ENCODE measurements around the gene ADAMTS15.
"Not testable (repeated sequence)": the region's sequence is repeated elsewhere in the genome, so short reads cannot be mapped to it uniquely, and the experiment has no call there.

The ADAMTS15 gene

GRCh38 chr11:130434521-130435223, 13.8 kb upstream of the ADAMTS15 start:
- DNase-seq (ENCODE audit: low read depth in 2 of 2), result peak; percentile 72 to 76

GRCh38 chr11:130435671-130436070, 12.8 kb upstream of the ADAMTS15 start:
- no peak for DNase-seq (ENCODE audit: low read depth in 2 of 2)

GRCh38 chr11:130436171-130436570, 12.3 kb upstream of the ADAMTS15 start:
- no peak for DNase-seq (ENCODE audit: low read depth in 2 of 2)

DNA sequence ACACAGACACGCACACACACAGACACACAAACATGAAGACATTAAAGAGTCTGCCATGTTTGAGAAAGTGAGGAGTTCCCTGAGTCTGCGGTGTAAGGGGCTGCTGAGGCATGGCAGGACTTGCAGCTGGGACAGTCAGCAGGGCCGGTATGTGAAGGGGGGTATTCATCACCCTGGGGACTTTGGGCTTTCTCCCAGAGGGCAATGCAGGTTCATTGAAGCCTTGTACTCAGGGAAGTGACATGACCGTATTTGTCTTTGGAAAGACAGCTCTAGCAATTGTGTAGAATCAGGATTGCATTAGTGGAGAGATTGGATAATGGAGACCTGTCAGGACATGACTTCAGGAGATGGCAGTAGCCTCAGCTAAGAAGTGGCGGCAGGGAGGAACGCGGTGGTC, 10.6 kb upstream of the ADAMTS15 start:
- no peak for DNase-seq (ENCODE audit: low read depth in 2 of 2)

- not testable (repeated sequence) for DNase-seq (ENCODE audit: low read depth in 2 of 2)
These were observed 9.9 kb upstream of the ADAMTS15 start for GRCh38 chr11:130438401-130439159.

GRCh38 chr11:130439160-130439519, 9.3 kb upstream of the ADAMTS15 start:
- no peak for DNase-seq (ENCODE audit: low read depth in 2 of 2)

- no peak for DNase-seq (ENCODE audit: low read depth in 2 of 2)
These were observed 8.6 kb upstream of the ADAMTS15 start for GRCh38 chr11:130439876-130440275.

DNA sequence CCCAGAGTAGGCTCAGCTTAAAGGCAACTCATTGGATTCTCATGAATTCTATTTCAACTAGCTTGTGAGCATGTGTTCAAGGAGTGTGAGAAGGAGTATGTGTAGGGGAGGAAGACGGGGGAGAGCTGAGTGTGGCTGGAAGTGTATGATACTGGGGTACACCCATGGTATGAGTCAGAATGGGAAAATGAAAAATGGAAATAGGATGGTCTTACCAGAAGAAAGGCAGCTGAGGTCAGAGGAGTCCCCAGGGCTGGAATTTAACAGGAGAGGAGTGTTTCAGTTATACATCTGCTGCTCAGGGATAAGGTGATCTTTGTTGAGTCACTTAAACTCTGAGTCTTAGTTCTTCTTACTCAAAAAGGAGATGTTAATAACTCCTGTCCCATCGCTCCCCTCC, 6.7 kb upstream of the ADAMTS15 start:
- no peak for DNase-seq (ENCODE audit: low read depth in 2 of 2)

DNA sequence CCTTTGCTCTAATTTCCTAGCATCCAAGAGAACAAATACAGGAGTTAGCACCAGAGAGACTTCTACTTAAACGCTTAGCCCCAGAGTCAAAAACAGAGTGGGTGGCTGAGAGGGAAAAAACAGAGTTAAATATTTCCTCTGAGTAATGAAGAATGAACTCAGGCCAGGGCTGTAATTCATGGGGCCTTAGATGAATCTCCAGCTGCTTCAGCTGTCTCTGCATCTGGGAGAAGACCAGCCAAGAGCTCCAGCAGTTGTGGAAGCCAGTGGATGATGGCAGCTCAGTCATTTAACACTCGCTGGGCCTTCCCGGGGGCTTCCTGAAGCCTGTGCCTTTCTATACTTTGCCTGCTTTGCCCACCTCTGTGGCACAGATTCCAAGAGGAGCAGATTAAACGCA, 5.7 kb upstream of the ADAMTS15 start:
- DNase-seq (ENCODE audit: low read depth in 2 of 2), result peak in 1 of 2 experiments; percentile 52

DNA sequence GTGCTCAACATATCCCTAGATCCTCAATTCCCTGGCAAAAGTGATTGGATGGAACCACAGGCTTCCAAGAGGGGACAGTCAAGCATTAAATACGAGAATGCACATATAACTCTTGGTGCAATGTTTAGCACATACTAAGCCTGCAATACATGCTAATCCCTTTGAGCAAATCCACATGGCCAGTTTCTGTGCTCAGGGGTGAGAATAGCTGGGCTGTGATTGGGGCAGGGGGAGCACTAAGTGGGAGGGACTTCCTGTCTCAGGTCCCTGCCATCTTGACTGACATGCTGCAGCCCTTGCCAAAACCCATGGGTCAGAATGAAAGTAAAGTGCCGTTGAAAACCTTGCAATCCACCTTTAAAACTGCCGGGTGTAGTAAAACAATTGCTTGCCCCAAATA, 2.7 kb upstream of the ADAMTS15 start:
- no peak for DNase-seq (ENCODE audit: low read depth in 2 of 2)

GRCh38 chr11:130448039-130448415, 418 bp upstream of the ADAMTS15 start:
- DNase-seq (ENCODE audit: low read depth in 2 of 2), result no peak

DNA sequence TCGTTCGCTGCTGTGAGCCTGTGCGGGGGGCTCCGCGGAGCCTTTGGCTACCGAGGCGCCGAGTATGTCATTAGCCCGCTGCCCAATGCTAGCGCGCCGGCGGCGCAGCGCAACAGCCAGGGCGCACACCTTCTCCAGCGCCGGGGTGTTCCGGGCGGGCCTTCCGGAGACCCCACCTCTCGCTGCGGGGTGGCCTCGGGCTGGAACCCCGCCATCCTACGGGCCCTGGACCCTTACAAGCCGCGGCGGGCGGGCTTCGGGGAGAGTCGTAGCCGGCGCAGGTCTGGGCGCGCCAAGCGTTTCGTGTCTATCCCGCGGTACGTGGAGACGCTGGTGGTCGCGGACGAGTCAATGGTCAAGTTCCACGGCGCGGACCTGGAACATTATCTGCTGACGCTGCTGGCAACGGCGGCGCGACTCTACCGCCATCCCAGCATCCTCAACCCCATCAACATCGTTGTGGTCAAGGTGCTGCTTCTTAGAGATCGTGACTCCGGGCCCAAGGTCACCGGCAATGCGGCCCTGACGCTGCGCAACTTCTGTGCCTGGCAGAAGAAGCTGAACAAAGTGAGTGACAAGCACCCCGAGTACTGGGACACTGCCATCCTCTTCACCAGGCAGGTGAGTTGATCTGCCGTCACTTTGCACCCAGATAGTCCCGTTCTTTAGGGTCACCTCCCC, 1.0 kb downstream of the ADAMTS15 start:
- DNase-seq (ENCODE audit: low read depth in 2 of 2), result no peak

GRCh38 chr11:130449996-130450769, 1.7 kb downstream of the ADAMTS15 start:
- DNase-seq (ENCODE audit: low read depth in 2 of 2), result peak in 1 of 2 experiments; percentile 54

DNA sequence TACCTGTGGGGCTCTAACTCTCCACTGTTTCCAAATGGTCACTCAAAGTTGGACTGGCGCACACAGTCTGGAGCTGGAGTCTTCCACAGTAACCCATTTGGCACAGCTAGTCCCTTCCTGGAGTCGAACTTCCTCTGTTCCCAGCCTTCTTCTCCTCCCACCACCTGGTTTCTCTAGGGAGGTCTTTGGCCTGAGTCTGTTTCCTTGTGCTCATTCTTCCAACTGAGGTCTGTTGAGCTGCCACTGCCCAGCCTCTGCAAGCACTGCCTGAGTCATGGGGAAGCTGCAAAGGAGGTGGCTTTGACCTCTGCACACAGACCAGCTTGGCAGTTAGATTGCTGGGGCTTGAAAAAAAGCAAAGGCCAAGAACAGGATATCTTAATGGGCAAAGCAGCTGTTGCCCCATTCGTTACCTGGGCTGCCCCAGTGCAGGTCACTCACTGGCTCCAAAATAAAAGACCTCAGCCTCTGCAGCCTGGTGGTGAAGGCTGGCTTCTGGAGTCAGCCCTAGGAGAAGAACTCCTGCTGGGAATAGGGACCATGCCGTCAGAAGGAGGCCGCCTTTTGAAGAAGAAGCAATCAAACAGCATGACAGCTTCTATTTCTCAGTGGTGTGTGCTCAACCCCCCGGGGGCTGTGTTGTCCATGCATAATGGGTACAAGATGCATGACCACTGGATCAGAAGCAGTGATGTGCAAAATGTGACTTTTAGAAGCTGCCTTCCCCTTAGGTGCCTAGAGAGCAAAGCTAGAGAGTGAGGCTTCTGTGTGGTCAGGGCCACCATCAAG, 3.0 kb downstream of the ADAMTS15 start:
- no peak for DNase-seq (ENCODE audit: low read depth in 2 of 2)

DNA sequence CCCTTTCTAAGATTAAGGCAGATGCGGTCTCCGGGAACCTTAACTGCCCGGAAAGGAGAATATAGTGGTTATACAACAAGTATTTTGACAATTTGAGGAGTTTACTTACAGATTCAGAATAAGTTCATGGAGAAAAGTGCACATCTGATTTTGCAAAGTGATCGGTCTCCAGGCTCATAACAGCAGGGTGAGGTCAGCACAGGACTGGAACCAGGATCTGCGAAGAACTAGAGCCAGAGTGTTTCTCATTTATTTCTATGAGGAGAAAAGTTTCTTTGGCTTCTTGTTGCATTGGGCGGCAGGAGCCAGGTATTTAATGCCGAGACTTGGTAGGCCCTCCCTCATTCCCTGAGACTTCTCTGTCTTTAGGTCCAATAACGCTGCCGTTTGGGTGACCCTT, 3.7 kb downstream of the ADAMTS15 start:
- no peak for DNase-seq (ENCODE audit: low read depth in 2 of 2)

DNA sequence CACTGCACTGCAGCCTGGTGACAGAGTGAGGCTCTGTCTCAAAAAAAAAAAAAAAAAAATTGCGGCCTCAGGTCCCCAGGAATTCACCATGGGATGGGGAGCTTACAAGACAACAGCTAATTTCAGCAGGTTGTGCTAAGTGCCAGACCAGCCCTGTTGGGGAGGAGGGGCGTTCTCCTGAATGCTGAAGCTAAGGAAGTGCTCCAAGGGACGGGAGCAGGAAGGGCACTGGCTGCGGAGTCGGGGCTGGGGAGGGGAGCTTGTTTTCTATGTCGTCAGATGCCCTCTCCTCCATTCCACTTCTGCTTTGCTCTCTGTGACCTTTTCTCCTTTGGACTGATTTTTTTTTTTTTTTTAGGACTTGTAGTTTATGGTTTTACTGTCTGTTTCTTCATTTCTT, 4.5 kb downstream of the ADAMTS15 start:
- DNase-seq (ENCODE audit: low read depth in 2 of 2), result no peak

GRCh38 chr11:130454491-130455252, 6.2 kb downstream of the ADAMTS15 start:
- DNase-seq (ENCODE audit: low read depth in 2 of 2), result no peak

- no peak for DNase-seq (ENCODE audit: low read depth in 2 of 2)
These were observed 7.2 kb downstream of the ADAMTS15 start for GRCh38 chr11:130455483-130456127.

DNA sequence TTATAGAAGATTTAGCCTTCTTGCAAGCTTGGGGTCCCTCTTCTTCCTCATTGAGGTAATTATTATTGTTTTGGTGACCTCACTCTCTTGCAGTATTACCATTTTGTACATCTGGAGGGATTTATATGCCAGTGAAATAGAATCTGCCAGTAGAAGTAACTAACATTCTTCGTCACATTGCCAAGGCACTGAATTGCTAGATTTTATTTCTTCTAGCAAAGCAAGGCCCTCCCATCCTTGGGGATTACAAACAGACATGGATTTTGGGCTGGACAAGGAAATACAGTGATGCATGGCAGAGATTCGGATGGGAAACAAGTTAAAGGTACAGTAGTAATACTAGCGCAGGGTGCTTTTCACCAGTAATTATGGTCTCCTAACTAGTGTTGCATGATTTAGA, 7.8 kb downstream of the ADAMTS15 start:
- DNase-seq (ENCODE audit: low read depth in 2 of 2), result no peak
